Posterior vena cava (tissue), 2 donors: Measurements from ENCODE around the gene DEFB126. TPM values are rescaled to one million over a fixed set of nuclear protein-coding genes. Genes with fewer than 3 reads are reported as not detected.
"Not testable (repeated sequence)": the region's sequence is repeated elsewhere in the genome, so short reads cannot be mapped to it uniquely, and the experiment has no call there.

Experiments
- DNase-seq: peaks from one replicate; pipeline ENCODE4 v3.0.0-alpha.2; 2020; ENCODE audit warnings: low spot score
- intact Hi-C, 2 donors: fragments of 100-400 bp; cut with DNase I; formaldehyde crosslinking; loops; one replicate each; pipeline versions ENCODE4 v1.14.1 to v1.14.2; 2022 to 2023
- long read RNA-seq, 2 donors: library from polyadenylated mRNA; unstranded; transcript quantifications; one replicate each; pipeline ENCODE4 v2.0.0, GENCODE V29; 2020 to 2021
- total RNA-seq, 2 donors: library from RNA; stranded (reverse); fragmentation: NEBNext Ultra II Directional; extraction: Animal tissue kit (Norgen Biotek cat#: 25700); gene quantifications; one replicate each; pipeline ENCODE4 v1.2.1, GENCODE V29; 2021
- donor health status: DM: yes; HTN: yes; CAD: no.
- donor health status: DM: yes; HTN: yes; CAD: no.

DEFB126 gene, protein sequence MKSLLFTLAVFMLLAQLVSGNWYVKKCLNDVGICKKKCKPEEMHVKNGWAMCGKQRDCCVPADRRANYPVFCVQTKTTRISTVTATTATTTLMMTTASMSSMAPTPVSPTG
- not detected for total RNA-seq
- long read RNA-seq, donor 1 = 0 reads
- long read RNA-seq, donor 2 = 0 reads

DNA sequence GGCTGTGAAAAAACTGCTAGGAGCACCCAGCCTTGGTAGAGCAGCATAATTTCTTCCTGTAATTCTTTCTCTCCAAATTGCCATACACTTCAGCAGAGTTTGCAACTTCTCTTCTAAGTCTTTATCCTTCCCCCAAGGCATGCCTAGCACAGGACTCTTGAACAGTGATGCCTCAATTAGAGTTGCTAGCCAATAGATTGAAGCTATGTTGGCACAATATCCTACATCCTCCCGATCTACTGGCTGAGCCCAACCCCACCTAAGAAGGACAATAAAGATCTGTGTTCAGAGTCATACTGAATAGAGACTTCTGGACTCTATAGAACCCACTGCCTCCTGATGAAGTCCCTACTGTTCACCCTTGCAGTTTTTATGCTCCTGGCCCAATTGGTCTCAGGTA is at the start of gene DEFB126:
TSS of gene DEFB126 (plus strand) at position 301 of the 400 bp plus-strand sequence. CDS start at position 340, 39 bp downstream.
- intact Hi-C loops = no loop called here
- DNase-seq = no peak

DNA sequence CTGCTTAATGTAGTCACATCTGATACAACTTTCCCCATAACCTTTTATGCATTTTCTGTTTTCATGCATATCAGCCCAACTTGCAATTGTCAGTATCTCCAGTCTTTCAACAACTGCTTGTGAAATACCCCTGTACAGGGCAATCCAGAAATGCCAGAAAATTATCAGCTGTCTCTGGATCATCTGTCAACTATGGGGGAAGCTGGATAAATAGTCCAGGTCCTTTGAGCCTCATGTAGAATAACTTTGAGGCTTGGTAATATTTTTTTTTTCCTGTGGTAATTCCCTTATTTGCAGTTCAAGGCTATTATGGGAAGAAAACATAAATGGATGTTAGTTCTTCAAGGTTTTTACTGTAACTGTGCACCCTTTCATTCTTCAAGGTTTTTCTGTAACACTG is 48.7 kb upstream of the DEFB126 start:
- intact Hi-C loops = no loop called here
- DNase-seq = no peak

DNA sequence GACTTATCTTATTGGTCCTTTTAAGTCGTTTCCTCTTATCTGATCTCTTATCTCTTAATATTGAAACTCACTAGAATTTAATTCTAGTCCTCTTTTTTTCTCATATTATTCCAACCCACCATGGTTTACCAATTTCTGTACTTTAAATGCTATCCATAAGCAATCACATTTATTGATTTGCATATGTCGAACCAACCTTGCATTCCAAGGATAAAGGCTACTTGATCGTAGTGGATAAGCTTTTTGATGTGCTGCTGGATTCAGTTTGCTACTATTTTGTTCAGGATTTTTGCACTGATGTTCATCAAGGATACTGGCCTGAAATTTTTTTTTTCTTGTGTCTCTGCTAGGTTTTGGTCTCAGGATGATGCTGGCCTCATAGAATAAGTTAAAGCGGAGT is 47.2 kb upstream of the DEFB126 start:
- DNase-seq = no peak
- intact Hi-C loops = no loop called here

DNA sequence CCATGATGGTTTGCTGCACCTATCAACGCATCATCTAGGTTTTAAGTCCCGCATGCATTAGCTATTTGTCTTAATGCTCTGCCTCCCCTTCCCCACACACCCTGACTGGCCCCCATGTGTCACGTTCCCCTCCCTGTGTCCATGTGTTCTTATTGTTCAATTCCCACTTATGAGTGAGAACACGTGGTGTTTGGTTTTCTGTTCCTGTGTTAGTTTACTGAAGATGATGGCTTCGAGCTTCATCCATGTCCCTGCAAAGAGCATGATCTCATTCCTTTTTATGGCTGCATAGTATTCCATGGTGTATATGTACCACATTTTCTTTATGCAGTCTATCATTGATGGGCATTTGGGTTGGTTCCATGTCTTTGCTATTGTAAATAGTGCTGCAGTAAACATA is 44.7 kb upstream of the DEFB126 start:
- DNase-seq, intact Hi-C loops: not testable (repeated sequence)

DNA sequence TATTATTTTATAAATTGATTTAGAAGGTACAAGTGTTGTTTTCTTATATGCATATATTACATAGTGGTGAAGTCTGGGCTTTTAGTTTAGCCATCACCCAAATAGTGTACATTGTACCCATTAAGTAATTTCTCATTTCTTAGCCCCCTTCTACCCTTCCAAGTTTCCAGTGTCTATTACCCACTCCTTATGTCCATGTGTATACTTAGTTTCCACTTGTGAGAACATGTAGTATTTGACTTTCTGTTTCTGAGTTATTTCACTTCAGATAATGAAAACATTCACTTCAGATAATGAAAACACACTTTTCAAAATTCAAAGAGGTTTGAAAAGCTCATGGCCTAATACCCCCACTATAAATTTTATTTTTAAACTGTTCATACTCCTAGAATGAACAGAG is 40.4 kb upstream of the DEFB126 start:
- intact Hi-C loops = no loop called here
- no peak for DNase-seq

DNA sequence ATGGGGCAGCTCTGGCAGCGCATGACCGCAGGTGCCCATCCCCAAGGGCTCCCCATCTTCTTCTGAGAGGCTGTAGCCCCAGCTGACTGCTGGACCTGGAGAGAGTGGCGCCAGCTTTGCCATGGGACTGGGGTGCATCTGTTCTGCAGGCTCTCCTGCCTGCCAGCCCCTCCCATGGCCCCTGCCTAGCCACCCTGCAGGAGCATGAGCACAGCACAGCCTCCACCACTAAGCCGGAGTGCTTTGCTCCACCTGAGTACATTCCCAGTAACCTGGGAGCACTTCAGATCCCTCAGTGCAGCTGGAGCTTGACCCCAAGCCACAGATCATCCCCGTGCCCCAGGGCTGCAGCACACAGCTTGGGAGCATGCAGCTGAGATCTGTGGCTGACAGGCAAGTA is 38.9 kb upstream of the DEFB126 start:
- intact Hi-C loops = no loop called here
- no peak for DNase-seq

DNA sequence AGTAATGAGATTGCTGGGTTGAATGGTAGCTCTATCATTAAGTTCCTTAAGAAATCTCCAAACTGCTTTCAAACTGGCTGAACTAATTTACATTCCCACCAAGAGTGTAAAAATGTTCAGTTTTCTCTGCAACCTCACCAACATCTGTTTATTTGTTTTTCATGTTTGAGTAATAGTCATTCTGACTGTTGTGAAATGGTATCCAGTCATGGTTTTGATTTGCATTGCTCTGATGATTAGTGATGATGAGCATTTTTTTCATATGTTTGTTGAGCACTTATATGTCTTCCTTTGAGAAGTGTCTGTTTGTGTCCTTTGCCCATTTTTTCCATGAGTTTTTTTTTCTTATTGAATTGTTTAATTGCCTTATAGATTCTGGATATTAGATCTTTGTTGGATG is 30.0 kb upstream of the DEFB126 start:
- DNase-seq = no peak
- intact Hi-C loops = no loop called here

DNA sequence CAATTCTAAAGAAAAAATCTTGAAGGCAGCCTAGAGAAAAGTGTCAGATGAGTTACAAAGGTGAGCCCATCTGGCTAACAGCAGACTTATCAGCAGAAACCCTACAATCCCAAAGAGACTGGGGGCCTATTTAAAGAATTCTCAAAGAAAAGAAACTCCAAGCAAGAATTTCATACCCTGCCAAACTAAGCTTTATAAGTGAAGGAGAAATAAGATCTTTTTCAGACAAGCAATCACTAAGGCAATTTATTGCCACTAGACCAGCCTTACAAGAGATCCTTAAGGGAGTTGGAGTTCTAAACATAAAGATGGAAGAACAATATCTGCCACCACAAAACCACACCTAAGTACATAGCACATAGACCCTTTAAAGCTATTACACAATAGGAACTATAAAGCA is 24.9 kb upstream of the DEFB126 start:
- no peak for DNase-seq
- intact Hi-C loops = no loop called here

DNA sequence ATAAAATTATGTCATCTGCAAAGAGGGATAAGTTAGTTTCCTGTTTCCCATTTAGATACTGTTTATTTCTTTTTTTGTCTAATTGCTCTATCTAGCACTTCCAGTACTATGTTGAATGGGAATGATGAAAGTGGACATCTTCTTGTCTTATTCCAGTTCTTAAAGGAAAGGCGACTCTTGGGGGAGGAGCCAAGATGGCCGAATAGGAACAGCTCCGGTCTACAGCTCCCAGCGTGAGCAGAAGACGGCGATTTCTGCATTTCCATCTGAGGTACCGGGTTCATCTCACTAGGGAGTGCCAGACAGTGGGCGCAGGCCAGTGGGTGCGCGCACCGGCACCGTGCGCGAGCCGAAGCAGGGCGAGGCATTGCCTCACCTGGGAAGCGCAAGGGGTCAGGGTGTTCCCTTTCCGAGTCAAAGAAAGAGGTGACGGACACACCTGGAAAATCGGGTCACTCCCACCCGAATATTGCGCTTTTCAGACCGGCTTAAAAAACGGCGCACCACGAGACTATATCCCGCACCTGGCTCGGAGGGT is 12.5 kb upstream of the DEFB126 start:
- intact Hi-C loops, DNase-seq: not testable (repeated sequence)

DNA sequence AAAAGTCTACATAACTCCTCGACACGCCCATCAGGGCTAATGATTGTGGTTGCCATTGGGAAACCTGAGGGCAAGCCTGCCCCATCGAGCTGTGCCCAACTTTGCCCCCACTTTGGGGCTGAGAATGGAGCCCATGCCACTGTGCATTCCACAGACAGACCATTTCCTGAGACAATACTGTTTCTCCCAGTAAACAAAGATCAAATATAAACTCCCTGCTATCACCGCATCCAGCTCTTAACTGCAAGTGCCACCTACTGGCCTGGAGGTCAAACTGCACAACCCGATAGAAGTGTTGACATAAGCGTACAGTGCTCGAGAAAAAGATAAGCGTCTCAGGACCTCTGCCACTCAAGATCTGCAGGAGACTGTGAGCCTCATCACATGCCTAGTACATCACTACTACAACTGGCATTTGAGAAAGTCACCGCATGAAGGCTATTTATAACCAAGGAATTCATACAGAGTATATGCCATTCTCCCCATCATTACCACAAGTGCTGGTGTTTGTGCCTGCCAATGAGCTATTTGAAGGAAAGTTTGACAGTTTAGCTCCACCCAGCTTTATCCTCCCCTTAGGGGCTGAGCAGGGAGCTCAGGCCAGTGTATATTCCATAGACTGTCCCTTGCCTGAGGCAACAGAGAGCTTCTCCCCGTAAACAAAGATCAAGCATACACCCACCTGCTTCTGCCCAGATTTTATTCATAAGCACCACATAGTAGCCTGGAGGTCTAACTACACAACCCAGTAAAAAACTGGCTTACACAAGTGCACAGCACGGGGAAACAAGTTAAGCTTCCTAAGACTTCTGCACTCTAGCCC is 4.5 kb upstream of the DEFB126 start:
- DNase-seq = no peak

DNA sequence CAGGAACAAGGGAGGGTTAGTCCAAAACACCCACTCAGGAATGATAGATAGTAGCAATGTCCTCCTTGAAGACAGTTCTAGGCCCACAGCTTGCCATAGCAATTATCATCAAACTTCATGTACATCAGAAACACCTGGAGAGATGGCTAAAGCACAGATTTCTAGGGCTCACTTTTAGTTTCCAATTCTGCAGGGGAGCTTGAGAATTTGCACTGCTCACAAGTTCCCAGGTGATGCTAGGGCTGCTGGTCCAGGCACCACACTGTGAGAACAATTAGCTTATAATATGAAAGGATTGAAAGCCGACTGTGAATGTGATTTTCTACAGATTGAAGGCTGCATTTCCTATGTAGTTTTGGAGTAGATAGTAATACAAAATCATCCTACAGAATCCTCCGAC is 3.5 kb downstream of the DEFB126 start:
- no peak for DNase-seq
- intact Hi-C loops = no loop called here

More for the DNA sequence above, 4.5 kb upstream of the DEFB126 start:
- intact Hi-C loops = no loop called here

DNA sequence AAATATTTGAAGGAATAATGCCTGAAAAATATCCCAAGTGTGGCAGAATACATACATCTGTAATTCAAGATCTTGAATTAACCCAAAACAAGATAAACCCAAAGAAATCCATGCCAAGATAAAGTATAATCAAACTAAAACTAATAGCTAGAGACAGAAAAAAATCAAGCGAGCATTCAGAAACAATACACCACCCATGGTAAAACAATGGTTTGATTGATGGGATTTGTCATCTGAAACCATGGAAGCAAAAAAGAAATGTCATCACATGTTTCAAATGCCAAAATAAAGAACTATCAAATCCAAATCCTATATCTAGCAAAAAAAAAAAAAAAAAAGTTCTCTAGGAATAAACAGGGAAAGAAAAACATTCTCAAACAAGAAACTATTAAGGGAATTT is 9.7 kb downstream of the DEFB126 start:
- no peak for DNase-seq
- intact Hi-C loops = no loop called here

DNA sequence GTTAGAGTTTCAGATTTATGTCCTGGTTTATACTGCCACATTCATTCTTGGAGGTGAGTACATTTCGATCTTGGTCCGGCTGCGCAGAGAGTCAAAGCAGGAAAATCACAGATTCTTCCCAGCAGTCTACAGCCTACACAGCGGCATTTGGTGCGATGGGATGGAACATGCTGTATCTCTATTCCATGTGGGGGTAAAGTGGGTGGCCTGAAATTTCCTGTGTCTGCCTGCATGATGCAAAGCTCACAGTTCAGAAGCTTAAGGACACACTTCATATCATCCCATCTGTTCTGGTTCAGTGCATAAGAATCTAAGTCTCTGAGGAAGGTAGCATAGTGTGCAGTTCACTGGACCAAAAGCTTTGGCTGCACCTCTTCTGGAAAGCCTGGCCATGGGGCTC is 14.8 kb downstream of the DEFB126 start, which contains the start of gene DEFB127:
TSS of gene DEFB127 (plus strand) at position 301 of the 400 bp plus-strand sequence. CDS start at position 392, 91 bp downstream.
- DNase-seq = no peak
- intact Hi-C loops = loop anchor here in 1 of 2 donors (5.0 kb wide), 1 partner anchor 1250 kb away; no protein-coding TSS in a partner anchor

DNA sequence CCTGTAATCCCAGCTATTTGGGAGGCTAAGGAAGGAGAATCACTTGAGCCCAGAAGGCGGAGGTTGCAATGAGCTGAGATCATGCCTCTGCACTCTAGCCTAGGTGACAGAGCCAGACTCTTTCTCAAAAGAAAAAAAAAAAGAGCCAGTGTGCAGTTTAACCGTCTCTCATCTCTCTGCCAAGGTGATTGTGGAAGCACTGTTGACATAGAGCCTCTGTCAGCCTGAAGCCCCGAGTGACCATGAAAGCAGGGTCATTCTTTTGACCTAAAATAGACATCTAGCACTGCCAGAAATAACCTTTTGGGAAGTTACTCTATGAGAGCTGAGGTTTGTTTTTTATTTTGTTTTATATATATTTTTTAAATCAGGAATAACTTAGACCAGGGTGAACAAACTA is 22.2 kb downstream of the DEFB126 start:
- no peak for DNase-seq
- intact Hi-C loops = no loop called here

DNA sequence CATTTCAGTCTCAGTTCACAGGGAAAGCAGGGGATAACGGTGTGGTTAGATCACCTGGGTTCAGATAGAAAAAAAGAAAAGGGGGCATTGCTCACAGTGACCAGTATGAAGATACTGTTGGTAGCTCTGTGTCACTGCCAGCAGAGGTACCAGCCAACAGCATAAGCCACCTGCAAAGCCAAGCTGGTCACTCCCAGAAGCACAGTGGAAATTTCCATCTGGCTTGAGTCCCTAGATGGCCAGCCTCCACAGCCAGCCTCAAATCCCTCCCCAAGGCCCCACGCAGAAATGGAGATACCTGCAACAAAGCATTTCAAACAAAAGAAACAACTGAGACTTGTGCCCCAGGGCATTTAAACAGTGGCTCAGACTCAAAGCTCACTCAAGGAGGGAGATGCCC is 26.5 kb downstream of the DEFB126 start:
- no peak for DNase-seq
- intact Hi-C loops = no loop called here

DNA sequence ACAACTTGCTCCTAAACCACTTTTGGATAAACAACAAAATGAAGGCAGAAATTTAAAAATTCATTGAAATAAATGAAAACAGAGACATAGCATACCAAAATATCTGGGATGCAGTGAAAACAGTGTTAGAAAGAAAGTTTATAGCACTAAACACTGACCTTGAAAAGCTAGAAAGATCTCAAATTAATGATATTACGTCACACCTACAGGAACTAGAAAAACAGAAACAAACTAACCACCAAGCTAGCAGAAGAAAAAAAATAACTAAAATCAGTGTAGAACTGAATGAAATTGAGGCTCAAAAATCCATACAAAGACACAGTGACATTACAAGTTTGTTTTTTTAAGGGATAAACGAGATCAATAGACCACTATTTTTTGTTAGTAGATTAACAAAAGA is 41.9 kb downstream of the DEFB126 start:
- intact Hi-C loops = no loop called here
- no peak for DNase-seq

DNA sequence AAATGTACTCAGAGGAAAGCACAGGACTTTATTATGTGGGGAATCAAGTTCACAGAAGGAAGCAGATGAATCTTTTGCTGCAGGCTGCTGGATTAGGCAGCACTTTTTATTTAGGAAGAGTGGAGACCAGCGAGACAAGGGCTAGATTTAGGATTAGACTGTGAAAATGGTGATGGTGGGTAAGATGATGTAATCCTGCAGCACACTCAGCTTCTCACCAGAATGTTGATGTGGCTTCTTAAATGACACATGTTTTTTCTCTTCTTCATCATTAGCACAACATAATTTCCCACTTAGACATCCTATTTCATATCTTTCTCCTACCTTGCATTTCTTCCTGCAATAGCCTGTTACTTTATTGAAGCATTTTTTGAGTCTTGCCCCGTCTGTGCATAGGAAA is 45.3 kb downstream of the DEFB126 start:
- DNase-seq = no peak
- intact Hi-C loops = no loop called here

DNA sequence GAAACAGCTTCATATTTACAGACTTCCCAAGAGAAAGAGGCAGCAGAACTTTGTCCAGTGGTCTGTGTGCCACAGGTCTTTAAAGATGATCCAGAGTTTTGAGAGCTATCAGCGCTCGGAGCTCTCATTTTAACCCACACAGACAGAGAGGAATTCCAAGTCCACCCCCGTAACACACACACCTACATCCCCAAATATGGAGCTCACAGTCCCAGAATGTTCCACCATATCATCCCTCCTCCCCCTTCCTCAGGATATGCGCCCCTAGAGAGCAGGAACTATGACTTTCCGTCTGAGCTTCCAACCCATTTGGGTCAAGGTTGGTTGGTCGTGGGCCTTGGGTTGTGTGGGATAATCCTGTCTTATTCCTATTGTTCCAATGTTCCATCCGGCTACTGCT is 47.2 kb downstream of the DEFB126 start, which contains the start of gene DEFB128:
TSS of gene DEFB128 (minus strand) at position 101 of the 400 bp plus-strand sequence. CDS start at position 13, 88 bp downstream.
- intact Hi-C loops = no loop called here
- no peak for DNase-seq
